Subcutaneous adipose tissue (tissue), 4 donors: ENCODE data around the gene WDR46. TPM values are rescaled to one million over a fixed set of nuclear protein-coding genes. Genes with fewer than 3 reads are reported as not detected.

Source experiments
- CTCF ChIP-seq: fragments of 450-650 bp; IDR thresholded peaks from one replicate; pipeline ENCODE4 v1.5.1; 2016; ENCODE audit warnings: low read depth, mild to moderate bottlenecking, control low read depth, antibody characterized with exemption, moderate library complexity
- total RNA-seq, 4 donors: library from RNA; depleted of rRNA; stranded (reverse); fragments of >200 nt; gene quantifications; one replicate each; pipeline ENCODE4 v1.1.0, GENCODE V29; 2016

The WDR46 gene
- total RNA-seq, 4 donors from 2014 or later = 40.7 to 62.9 (median 50.6) TPM

- TF ChIP-seq CTCF = no peak
These were observed 30.0 kb downstream of the WDR46 start for GRCh38 chr6:33259032-33259431.

- no peak for TF ChIP-seq CTCF
These were observed 34.4 kb downstream of the WDR46 start for GRCh38 chr6:33254591-33254990.

GRCh38 chr6:33252759-33253158 lies 36.3 kb downstream of the WDR46 start:
- TF ChIP-seq CTCF = no peak

DNA sequence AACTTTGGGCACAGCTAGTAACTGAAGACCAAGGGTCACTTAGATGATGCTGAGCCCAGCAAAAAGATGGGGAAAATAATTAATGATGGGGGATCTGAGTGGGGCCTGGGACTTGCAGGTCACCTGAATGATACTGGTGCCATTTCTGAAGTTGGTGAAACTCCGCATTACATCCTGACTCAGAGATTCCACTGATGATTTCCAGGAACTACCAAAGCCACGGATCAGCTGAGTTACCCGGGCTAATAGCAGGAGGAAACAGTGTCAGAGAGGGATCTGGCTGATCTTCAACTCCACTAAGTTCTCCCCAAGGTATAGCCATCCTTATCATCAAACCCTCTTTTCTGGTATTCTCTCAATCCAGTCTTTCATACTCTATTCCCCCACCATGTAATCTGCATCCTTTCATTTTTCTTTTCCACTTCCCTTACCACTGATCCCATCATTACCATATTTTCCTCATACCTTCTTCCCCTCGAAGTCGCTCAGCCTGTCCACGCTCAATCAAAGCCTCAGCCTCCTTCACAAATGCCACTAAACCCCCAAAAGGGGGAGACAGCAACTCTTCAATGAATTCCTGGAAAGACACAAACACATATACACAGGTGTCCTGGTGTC lies 37.5 kb downstream of the WDR46 start:
- TF ChIP-seq CTCF = no peak

GRCh38 chr6:33250731-33251130 lies 38.3 kb downstream of the WDR46 start:
- TF ChIP-seq CTCF = no peak

GRCh38 chr6:33249732-33250630 lies 39.1 kb downstream of the WDR46 start:
- no peak for TF ChIP-seq CTCF

GRCh38 chr6:33248932-33249731 lies 39.9 kb downstream of the WDR46 start:
- TF ChIP-seq CTCF = no peak
